Endodermal cell (in vitro differentiated cells): Measurements from ENCODE around the gene DEGS1. TPM values are rescaled to one million over a fixed set of nuclear protein-coding genes. Genes with fewer than 3 reads are reported as not detected.

Experiments
- DNase-seq: peaks from one replicate; pipeline ENCODE4 v3.0.0-alpha.2; 2017
- H3K27ac ChIP-seq: 2 replicates; pipeline ENCODE4 v1.5.1; 2013; ENCODE audit warnings: mild to moderate bottlenecking, low read depth, low read length, moderate library complexity
- H3K27me3 ChIP-seq: 2 replicates; pipeline ENCODE4 v1.6.1; 2013; ENCODE audit warnings: mild to moderate bottlenecking, low read length, moderate library complexity; ENCODE audit not compliant: insufficient read depth, control insufficient read depth, poor library complexity, severe bottlenecking
- H3K36me3 ChIP-seq: 2 replicates; pipeline ENCODE4 v1.7.0; 2013; ENCODE audit warnings: mild to moderate bottlenecking, low read length, moderate library complexity; ENCODE audit not compliant: control insufficient read depth, insufficient read depth
- H3K4me1 ChIP-seq: one replicate; pipeline ENCODE4 v1.7.0; 2013; ENCODE audit warnings: low read length; ENCODE audit not compliant: control insufficient read depth, insufficient read depth
- H3K4me3 ChIP-seq: 2 replicates; pipeline ENCODE4 v1.5.1; 2013; ENCODE audit warnings: mild to moderate bottlenecking, low read length, moderate library complexity
- H3K9ac ChIP-seq: 2 replicates; pipeline ENCODE4 v1.6.1; 2013; ENCODE audit warnings: mild to moderate bottlenecking, low read length, moderate library complexity; ENCODE audit not compliant: poor library complexity, severe bottlenecking; ENCODE audit errors: extremely low read depth
- H3K9me3 ChIP-seq: 2 replicates; pipeline ENCODE4 v1.6.1; 2013; ENCODE audit warnings: mild to moderate bottlenecking, low read length, moderate library complexity; ENCODE audit not compliant: control insufficient read depth
- H3K27ac Mint-ChIP-seq: 2 replicates; pipeline ENCODE4 v1.8.0; 2020; ENCODE audit warnings: mixed read lengths
- H3K27me3 Mint-ChIP-seq: 2 replicates; pipeline ENCODE4 v1.8.0; 2021; ENCODE audit warnings: mild to moderate bottlenecking, mixed read lengths; ENCODE audit not compliant: insufficient read depth
- H3K36me3 Mint-ChIP-seq: 2 replicates; pipeline ENCODE4 v1.8.0; 2020; ENCODE audit warnings: low read depth, mixed read lengths
- H3K4me1 Mint-ChIP-seq: 2 replicates; pipeline ENCODE4 v1.8.0; 2020; ENCODE audit warnings: mixed read lengths
- H3K4me3 Mint-ChIP-seq: 2 replicates; pipeline ENCODE4 v1.8.0; 2020; ENCODE audit warnings: mild to moderate bottlenecking, moderate library complexity, mixed read lengths
- H3K9me3 Mint-ChIP-seq: 2 replicates; pipeline ENCODE4 v1.8.0; 2020; ENCODE audit warnings: mild to moderate bottlenecking, mixed read lengths
- CTCF ChIP-seq: fragments of 200-600 bp; sonication (generic); conservative IDR thresholded peaks from 2 replicates; pipeline ENCODE4 v1.5.0; 2021; ENCODE audit warnings: antibody characterized with exemption, mild to moderate bottlenecking
- WGBS, 2 experiments: methylation state at CpG; one replicate each; pipeline versions ENCODE4 v1.1.5 to v1.1.7; 2013; ENCODE audit warnings: missing lambda C conversion rate in 2 of 2, mixed read lengths in 1 of 2; ENCODE audit not compliant: insufficient coverage in 1 of 2, insufficient read length in 1 of 2; 5-methylcytosine and 5-hydroxymethylcytosine counted together
- total RNA-seq, 2 donors: library from RNA; stranded (reverse); fragmentation: NEBNext Ultra II Directional in 1 of 2; extraction: Animal tissue kit (Norgen Biotek cat#: 25700) in 1 of 2; gene quantifications; 2 replicates in 1 of 2; 3 replicates in 1 of 2; pipeline ENCODE4 v1.2.1, GENCODE V29; 2021

The DEGS1 gene
- total RNA-seq, 2 donors from 2014 or later, result 25.0 to 28.9 TPM

GRCh38 chr1:224151117-224151516 is 31.9 kb upstream of the DEGS1 start:
- Mint-ChIP-seq H3K9me3 (no peaks in the 10 kb centered on the region), H3K4me1 (no peaks in the 10 kb centered on the region), H3K27me3 (no peaks in the 10 kb centered on the region), H3K36me3 (peaks cover 45% of the 10 kb centered on the region), H3K4me3 (no peak overlapping the region), H3K27ac (no peak overlapping the region)
- H3K27me3 ChIP-seq, result no peaks in the 10 kb centered on the region
- peaks cover 26% of the 10 kb centered on the region for H3K36me3 ChIP-seq
- no peaks in the 10 kb centered on the region for H3K9me3 ChIP-seq
- DNase-seq, result no peak
- no peak overlapping the region for H3K4me3 ChIP-seq
- H3K4me1 ChIP-seq, result no peaks in the 10 kb centered on the region
- H3K9ac ChIP-seq, result no peak overlapping the region
- WGBS, 2 experiments, result 95 to 100% methylated on average over 1 to 2 of the region's 3 CpGs
- no peak for TF ChIP-seq CTCF
- no peak overlapping the region for H3K27ac ChIP-seq

- Mint-ChIP-seq H3K36me3 (peaks cover 51% of the 10 kb centered on the region), H3K4me1 (no peaks in the 10 kb centered on the region), H3K9me3 (no peaks in the 10 kb centered on the region), H3K27ac (no peak overlapping the region), H3K27me3 (no peaks in the 10 kb centered on the region), H3K4me3 (no peak overlapping the region)
- Histone ChIP-seq H3K4me3 (no peak overlapping the region), H3K9me3 (no peaks in the 10 kb centered on the region), H3K27me3 (no peaks in the 10 kb centered on the region), H3K36me3 (peaks cover 74% of the 10 kb centered on the region), H3K9ac (no peak overlapping the region), H3K27ac (no peak overlapping the region), H3K4me1 (no peaks in the 10 kb centered on the region)
- no peak for TF ChIP-seq CTCF
- no peak for DNase-seq
- 96 to 99% methylated on average over 10 to 11 of the region's 11 CpGs for WGBS, 2 experiments
Observed at GRCh38 chr1:224157316-224157715, 25.7 kb upstream of the DEGS1 start.

GRCh38 chr1:224159541-224159940 is 23.5 kb upstream of the DEGS1 start:
- H3K36me3 ChIP-seq, result peaks cover 62% of the 10 kb centered on the region
- Mint-ChIP-seq H3K27me3 (no peaks in the 10 kb centered on the region), H3K27ac (no peak overlapping the region), H3K4me1 (peaks cover 13% of the 10 kb centered on the region), H3K9me3 (no peaks in the 10 kb centered on the region), H3K36me3 (peaks cover 38% of the 10 kb centered on the region), H3K4me3 (no peak overlapping the region)
- H3K9ac ChIP-seq, result no peak overlapping the region
- 75 to 79% methylated on average over 5 to 6 of the region's 6 CpGs for WGBS, 2 experiments
- H3K27ac ChIP-seq, result no peak overlapping the region
- no peaks in the 10 kb centered on the region for H3K27me3 ChIP-seq
- H3K4me3 ChIP-seq, result no peak overlapping the region
- H3K9me3 ChIP-seq, result no peaks in the 10 kb centered on the region
- DNase-seq, result no peak
- TF ChIP-seq CTCF, result no peak
- peaks cover 2% of the 10 kb centered on the region for H3K4me1 ChIP-seq
